Parathyroid adenoma (tissue), 2 donors: ENCODE data around the gene KANK2.
"Not testable (repeated sequence)": the region's sequence is repeated elsewhere in the genome, so short reads cannot be mapped to it uniquely, and the experiment has no call there.

Experiments used
- H2AFZ ChIP-seq: fragments of 300-600 bp; sonication (generic); one replicate; pipeline ENCODE4 v1.7.0; 2017; ENCODE audit warnings: antibody characterized with exemption, mild to moderate bottlenecking
- H3K27ac ChIP-seq: fragments of 300-600 bp; sonication (generic); one replicate; pipeline ENCODE4 v1.7.0; 2017
- H3K27me3 ChIP-seq: fragments of 300-600 bp; sonication (generic); one replicate; pipeline ENCODE4 v1.7.0; 2017; ENCODE audit warnings: low read length; ENCODE audit not compliant: control insufficient read depth, insufficient read depth
- H3K36me3 ChIP-seq: fragments of 300-600 bp; sonication (generic); one replicate; pipeline ENCODE4 v1.7.0; 2017; ENCODE audit warnings: low read length; ENCODE audit not compliant: control insufficient read depth, insufficient read depth
- H3K4me1 ChIP-seq: fragments of 300-600 bp; sonication (generic); one replicate; pipeline ENCODE4 v1.7.0; 2017; ENCODE audit warnings: control low read depth
- H3K4me2 ChIP-seq: fragments of 300-600 bp; sonication (generic); one replicate; pipeline ENCODE4 v1.7.0; 2017; ENCODE audit warnings: low read length
- H3K4me3 ChIP-seq: fragments of 300-600 bp; sonication (generic); one replicate; pipeline ENCODE4 v1.7.0; 2017; ENCODE audit warnings: low read depth, low read length
- H3K79me2 ChIP-seq: fragments of 300-600 bp; sonication (generic); one replicate; pipeline ENCODE4 v1.7.0; 2017; ENCODE audit warnings: control low read depth
- H3K9ac ChIP-seq: fragments of 300-600 bp; sonication (generic); one replicate; pipeline ENCODE4 v1.7.0; 2017; ENCODE audit warnings: mild to moderate bottlenecking
- H3K9me3 ChIP-seq: fragments of 300-600 bp; sonication (generic); one replicate; pipeline ENCODE4 v1.7.0; 2017; ENCODE audit warnings: low read length; ENCODE audit not compliant: control insufficient read depth
- TF ChIP-seq, protein P1 (sequence below): fragments of 300-600 bp; sonication (generic); IDR thresholded peaks from one replicate; pipeline ENCODE4 v1.7.0; 2017; ENCODE audit warnings: antibody characterized with exemption, mild to moderate bottlenecking
- donor health status: primary hyperparathyroidism.

Gene KANK2

DNA sequence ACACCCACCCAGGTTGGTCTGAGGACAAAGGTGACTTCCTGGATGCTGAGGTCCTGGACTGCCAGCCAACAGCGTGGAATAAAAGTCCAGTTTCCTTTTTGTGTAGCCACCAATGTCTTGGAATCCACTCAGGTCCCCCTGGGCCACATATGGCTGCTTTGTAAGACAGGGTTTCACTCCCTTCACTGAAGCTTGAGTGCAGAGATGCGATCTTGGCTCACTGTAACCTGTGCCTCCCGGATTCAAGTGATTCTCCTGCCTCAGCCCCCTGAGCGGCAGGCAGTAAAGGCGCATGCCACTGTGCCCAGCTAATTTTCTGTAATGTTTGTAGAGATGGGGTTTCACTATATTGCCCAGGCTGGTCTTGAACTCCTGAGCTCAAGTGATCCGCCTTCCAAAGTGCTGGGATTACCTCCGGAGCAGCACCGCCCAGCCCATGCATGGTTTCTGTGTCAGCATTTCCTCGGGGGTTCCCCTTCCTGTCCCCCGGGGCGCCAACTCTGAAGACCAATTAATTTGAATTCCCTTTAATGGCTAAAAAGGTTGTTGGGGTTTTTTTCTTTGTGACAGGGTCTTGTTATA lies 17.5 kb downstream of the KANK2 start:
- no peak overlapping the region for H3K9ac ChIP-seq
- H3K4me3 ChIP-seq: no peak overlapping the region
- no peaks in the 10 kb centered on the region for H3K79me2 ChIP-seq
- no peaks in the 10 kb centered on the region for H3K36me3 ChIP-seq
- no peaks in the 10 kb centered on the region for H3K27me3 ChIP-seq
- TF ChIP-seq, protein P1, sequence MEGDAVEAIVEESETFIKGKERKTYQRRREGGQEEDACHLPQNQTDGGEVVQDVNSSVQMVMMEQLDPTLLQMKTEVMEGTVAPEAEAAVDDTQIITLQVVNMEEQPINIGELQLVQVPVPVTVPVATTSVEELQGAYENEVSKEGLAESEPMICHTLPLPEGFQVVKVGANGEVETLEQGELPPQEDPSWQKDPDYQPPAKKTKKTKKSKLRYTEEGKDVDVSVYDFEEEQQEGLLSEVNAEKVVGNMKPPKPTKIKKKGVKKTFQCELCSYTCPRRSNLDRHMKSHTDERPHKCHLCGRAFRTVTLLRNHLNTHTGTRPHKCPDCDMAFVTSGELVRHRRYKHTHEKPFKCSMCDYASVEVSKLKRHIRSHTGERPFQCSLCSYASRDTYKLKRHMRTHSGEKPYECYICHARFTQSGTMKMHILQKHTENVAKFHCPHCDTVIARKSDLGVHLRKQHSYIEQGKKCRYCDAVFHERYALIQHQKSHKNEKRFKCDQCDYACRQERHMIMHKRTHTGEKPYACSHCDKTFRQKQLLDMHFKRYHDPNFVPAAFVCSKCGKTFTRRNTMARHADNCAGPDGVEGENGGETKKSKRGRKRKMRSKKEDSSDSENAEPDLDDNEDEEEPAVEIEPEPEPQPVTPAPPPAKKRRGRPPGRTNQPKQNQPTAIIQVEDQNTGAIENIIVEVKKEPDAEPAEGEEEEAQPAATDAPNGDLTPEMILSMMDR: no peak
- no peak overlapping the region for H3K27ac ChIP-seq
- no peaks in the 10 kb centered on the region for H3K4me1 ChIP-seq
- no peaks in the 10 kb centered on the region for H3K9me3 ChIP-seq
- no peak overlapping the region for H2AFZ ChIP-seq
- no peak overlapping the region for H3K4me2 ChIP-seq

DNA sequence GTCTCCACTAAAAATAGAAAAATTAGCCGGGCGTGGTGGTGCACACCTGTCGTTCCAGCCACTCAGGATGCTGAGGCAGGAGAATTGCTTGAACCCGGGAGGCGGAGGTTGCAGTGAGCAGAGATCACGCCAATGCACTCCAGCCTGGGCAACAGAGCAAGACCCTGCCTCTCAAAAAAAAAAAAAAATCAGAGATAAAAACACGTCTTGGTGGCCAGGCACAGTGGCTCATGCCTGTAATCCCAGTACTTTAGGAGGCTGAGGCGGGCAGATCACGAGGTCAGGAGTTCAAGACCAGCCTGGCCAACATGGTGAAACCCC lies 18.2 kb downstream of the KANK2 start:
- not testable (repeated sequence) for H3K4me2 ChIP-seq, H3K9me3 ChIP-seq, H3K27me3 ChIP-seq, H3K4me1 ChIP-seq, H3K9ac ChIP-seq, H3K4me3 ChIP-seq, H3K36me3 ChIP-seq, H3K27ac ChIP-seq, H3K79me2 ChIP-seq, H2AFZ ChIP-seq

- Histone ChIP-seq H3K4me1 (no peaks in the 10 kb centered on the region), H3K4me2 (no peak overlapping the region), H3K27ac (no peak overlapping the region), H2AFZ (no peak overlapping the region), H3K27me3 (no peaks in the 10 kb centered on the region), H3K36me3 (no peaks in the 10 kb centered on the region), H3K9ac (no peak overlapping the region), H3K4me3 (no peak overlapping the region), H3K9me3 (no peaks in the 10 kb centered on the region), H3K79me2 (no peaks in the 10 kb centered on the region)
- TF ChIP-seq, protein P1: no peak
Observed at GRCh38 chr19:11177592-11177991, 19.8 kb downstream of the KANK2 start.

GRCh38 chr19:11176466-11177193 lies 20.7 kb downstream of the KANK2 start:
- no peaks in the 10 kb centered on the region for H3K79me2 ChIP-seq
- H3K27me3 ChIP-seq: no peaks in the 10 kb centered on the region
- no peak overlapping the region for H3K4me3 ChIP-seq
- no peak overlapping the region for H3K9ac ChIP-seq
- no peaks in the 10 kb centered on the region for H3K4me1 ChIP-seq
- H3K4me2 ChIP-seq: no peak overlapping the region
- no peaks in the 10 kb centered on the region for H3K36me3 ChIP-seq
- H2AFZ ChIP-seq: no peak overlapping the region
- no peaks in the 10 kb centered on the region for H3K9me3 ChIP-seq
- TF ChIP-seq, protein P1: no peak
- no peak overlapping the region for H3K27ac ChIP-seq

GRCh38 chr19:11175920-11176319 lies 21.4 kb downstream of the KANK2 start:
- H3K4me3 ChIP-seq: no peak overlapping the region
- no peaks in the 10 kb centered on the region for H3K9me3 ChIP-seq
- H3K27me3 ChIP-seq: no peaks in the 10 kb centered on the region
- TF ChIP-seq, protein P1: no peak
- H3K4me2 ChIP-seq: no peak overlapping the region
- H2AFZ ChIP-seq: no peak overlapping the region
- no peak overlapping the region for H3K9ac ChIP-seq
- H3K36me3 ChIP-seq: no peaks in the 10 kb centered on the region
- H3K4me1 ChIP-seq: no peaks in the 10 kb centered on the region
- H3K79me2 ChIP-seq: no peaks in the 10 kb centered on the region
- no peak overlapping the region for H3K27ac ChIP-seq
